Measurements from ENCODE around the gene FANCE.

DNA sequence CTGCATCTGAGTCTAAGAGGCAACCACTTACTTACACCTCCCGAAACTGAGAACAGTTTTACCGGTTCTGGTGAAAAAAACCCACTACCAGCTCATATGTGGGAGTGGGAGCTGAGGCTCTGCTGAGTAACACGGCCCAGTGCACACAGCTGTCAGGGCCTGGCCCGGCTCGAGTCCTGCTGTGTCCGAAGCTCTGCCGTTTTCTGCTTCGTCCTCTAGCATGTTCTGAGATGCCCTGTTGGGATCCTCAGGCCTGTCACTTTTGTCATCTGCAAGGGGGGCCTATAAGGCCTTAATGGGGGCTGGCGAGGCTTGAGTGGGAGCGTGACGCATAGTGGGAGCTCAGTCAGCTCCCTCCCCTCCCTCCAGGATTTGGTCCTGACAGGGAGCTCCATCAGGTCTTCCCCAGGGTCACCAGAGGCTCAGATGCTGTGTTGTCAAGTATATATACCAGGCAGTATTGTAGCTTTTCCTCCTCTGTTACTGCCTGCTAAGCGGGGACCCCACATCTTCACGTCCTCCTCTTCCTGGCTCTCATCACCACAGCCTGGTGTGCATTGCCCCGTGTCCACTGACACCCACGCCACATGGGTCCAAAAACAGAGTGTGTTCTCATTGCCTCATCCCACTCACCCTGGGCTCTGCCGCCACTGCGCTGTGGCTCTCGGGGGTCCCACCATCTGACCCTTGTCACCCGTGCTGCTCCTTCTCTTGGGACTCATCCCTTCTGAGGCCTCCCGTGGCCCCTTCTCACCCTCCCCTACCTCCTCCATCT, 45.2 kb upstream of the FANCE start:
- TF ChIP-seq, protein P1, sequence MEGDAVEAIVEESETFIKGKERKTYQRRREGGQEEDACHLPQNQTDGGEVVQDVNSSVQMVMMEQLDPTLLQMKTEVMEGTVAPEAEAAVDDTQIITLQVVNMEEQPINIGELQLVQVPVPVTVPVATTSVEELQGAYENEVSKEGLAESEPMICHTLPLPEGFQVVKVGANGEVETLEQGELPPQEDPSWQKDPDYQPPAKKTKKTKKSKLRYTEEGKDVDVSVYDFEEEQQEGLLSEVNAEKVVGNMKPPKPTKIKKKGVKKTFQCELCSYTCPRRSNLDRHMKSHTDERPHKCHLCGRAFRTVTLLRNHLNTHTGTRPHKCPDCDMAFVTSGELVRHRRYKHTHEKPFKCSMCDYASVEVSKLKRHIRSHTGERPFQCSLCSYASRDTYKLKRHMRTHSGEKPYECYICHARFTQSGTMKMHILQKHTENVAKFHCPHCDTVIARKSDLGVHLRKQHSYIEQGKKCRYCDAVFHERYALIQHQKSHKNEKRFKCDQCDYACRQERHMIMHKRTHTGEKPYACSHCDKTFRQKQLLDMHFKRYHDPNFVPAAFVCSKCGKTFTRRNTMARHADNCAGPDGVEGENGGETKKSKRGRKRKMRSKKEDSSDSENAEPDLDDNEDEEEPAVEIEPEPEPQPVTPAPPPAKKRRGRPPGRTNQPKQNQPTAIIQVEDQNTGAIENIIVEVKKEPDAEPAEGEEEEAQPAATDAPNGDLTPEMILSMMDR (IDR thresholded peaks at IDR 0.05) = no peak
- no peak for TF ChIP-seq ZFX (IDR thresholded peaks at IDR 0.05; ENCODE audit: borderline replicate concordance)

All from 22Rv1 (cell line).